ENCODE results near the gene COX17.

- TF ChIP-seq FOXA3 (CRISPR knock-in tag; conservative IDR thresholded peaks at IDR 0.05 in 1 of 2, IDR thresholded peaks at IDR 0.05 in 1 of 2) (no peak), ZNF76 (CRISPR knock-in tag; IDR thresholded peaks at IDR 0.05; ENCODE audit: borderline replicate concordance) (no peak), POLR2A (conservative IDR thresholded peaks at IDR 0.05) (no peak), TAF1 (IDR thresholded peaks at IDR 0.05; ENCODE audit: control insufficient read depth, extremely low read depth, insufficient read depth, low read length, severe bottlenecking) (no peak), EZH2 (IDR thresholded peaks at IDR 0.05; ENCODE audit: borderline replicate concordance, low read depth, low read length) (no peak), GTF2A2 (tag; IDR thresholded peaks at IDR 0.05) (no peak), MAX (CRISPR knock-in tag; IDR thresholded peaks at IDR 0.05) (no peak)
- TF ChIP-seq, protein P1, sequence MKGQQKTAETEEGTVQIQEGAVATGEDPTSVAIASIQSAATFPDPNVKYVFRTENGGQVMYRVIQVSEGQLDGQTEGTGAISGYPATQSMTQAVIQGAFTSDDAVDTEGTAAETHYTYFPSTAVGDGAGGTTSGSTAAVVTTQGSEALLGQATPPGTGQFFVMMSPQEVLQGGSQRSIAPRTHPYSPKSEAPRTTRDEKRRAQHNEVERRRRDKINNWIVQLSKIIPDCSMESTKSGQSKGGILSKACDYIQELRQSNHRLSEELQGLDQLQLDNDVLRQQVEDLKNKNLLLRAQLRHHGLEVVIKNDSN (CRISPR knock-in tag; IDR thresholded peaks at IDR 0.05), result no peak
- TF ChIP-seq, protein P2, sequence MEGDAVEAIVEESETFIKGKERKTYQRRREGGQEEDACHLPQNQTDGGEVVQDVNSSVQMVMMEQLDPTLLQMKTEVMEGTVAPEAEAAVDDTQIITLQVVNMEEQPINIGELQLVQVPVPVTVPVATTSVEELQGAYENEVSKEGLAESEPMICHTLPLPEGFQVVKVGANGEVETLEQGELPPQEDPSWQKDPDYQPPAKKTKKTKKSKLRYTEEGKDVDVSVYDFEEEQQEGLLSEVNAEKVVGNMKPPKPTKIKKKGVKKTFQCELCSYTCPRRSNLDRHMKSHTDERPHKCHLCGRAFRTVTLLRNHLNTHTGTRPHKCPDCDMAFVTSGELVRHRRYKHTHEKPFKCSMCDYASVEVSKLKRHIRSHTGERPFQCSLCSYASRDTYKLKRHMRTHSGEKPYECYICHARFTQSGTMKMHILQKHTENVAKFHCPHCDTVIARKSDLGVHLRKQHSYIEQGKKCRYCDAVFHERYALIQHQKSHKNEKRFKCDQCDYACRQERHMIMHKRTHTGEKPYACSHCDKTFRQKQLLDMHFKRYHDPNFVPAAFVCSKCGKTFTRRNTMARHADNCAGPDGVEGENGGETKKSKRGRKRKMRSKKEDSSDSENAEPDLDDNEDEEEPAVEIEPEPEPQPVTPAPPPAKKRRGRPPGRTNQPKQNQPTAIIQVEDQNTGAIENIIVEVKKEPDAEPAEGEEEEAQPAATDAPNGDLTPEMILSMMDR (IDR thresholded peaks at IDR 0.05 in 2 of 3, conservative IDR thresholded peaks at IDR 0.05 in 1 of 3; ENCODE audit: insufficient read depth in 2 of 3, low read depth in 1 of 3, low read length in 3 of 3), result no peak
Observed at GRCh38 chr3:119624002-119624720, 53.0 kb downstream of the COX17 start.
